Cortex of kidney (tissue), 1 donor: ENCODE measurements around the gene PGA3.
"Not testable (repeated sequence)": the region's sequence is repeated elsewhere in the genome, so short reads cannot be mapped to it uniquely, and the experiment has no call there.

ENCODE experiments used
- DNase-seq: peaks from one replicate; lab custom pipeline; 2025; lab: John Stamatoyannopoulos, UW

Gene PGA3

DNA sequence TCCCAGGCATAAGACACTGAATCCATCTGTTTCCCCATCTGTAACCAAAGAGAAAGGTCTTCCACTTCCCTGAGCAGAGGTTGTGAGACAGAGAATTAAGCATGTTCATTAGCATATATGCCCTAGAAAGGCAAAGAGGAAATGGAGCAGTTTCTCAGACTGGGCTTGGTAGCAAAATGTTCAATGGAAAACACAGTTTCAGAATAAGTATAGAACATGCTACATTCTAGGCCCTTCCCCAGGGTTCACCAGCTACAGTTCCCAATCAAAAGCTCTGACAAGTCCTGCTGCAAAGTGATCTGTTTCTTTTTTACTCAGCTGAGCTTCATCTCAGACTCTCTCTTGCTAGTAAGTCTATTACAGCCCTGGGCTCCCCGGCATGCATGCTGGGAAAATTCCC is 49.0 kb downstream of the PGA3 start:
- not testable (repeated sequence) for DNase-seq

DNA sequence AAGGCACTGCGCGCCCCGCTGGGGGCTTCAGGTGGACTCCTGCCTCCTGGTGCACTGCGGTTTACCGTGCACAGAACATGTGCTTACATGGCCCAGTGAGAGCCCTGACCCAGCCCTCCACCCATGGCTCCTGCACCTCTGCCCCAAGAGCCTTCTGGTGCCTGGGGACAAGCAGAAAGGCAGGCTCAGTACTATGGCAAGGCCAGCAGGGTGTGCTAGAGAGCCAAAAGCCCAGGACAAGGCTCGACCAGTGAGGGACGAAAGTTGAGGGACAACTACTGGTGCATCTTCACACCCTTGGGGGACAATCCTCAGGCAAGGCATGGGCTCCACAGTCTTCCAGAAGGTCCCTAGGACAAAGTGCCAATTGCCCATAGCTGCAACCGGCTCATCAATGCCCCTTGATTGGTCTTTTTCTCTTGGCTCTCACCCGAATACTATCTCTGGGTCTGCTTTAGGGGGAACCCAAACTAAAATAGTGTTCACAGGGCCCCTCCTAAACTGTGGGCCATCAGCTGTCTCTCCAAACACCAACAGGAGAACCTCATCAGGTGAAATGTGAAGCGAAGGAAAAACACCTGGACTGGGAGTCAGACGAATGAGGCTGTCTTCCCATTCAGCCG is 51.2 kb downstream of the PGA3 start:
- no peak for DNase-seq

DNA sequence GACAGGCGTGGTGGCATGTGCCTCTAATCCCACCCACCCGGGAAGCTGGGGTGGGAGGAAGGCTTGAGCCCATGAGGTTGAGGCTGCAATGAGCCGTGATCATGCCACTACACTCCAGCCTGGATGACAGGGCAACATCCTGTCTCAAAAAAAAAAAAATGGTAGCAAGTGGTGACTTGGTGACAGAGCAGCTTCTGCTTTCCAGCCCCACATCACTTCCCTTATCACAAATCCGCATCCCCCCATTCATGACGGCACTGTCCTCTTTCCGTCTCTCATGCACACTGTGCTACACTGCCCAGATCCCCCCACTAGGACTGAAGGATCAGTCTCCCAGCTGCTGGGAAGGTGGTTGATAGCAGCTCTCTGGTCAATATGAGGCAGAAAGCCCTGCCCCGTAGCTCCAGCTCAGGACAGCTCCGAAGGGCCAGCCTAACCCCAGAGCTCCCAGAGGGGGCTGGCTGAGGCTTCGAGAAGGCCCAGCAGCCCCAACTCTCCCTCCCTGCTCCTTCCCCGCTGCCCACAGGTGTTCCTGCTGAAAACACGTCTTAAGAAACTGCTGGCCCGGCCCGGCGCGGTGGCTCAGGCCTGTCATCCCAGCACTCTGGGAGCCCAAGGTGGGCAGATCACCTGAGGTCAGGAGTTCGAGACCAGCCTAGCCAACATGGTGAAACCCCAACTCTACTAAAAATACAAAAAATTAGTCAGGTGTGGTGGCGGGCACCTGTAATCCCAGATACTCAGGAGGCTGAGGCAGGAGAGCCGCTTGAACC is 53.6 kb downstream of the PGA3 start:
- DNase-seq = no peak

DNA sequence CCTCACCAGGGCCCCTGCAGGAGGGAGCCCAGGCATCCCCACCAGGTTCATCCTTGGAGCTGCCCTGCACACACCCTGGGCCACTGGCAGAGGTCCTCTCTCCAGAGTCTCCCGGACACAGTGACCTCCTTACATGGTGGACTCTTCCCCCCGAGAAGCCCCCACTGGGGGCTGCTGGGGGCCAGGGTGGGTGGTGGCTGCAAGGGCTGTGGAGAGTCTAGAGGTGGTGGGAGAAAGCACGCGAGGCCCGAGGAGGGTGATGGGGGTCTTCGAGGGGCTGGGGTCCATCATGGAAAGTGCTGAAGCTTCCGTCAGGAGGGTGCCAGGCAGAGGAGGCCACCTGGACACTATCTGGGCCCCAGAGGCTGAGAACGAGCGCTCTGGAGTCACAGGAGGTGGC is 55.2 kb downstream of the PGA3 start:
- no peak for DNase-seq

DNA sequence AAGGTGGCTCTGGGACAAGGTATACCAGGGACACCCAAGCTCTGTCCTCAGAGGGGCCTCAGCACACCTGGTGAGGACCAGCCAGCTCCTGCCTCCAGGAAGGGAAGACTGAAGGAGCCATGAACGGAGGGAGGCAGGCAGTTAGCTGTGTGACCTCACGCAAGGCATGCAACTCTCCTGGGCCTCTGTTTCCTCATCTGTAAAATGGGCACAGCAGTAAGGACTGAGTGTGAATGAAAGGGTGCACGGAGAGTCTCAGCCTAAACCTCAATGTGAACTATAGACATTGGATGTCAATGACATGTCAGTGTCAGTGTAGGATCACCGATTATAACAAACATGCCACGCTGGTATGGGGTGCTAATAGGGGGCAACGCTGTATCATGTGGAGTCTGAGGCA is 56.0 kb downstream of the PGA3 start:
- DNase-seq = no peak
